Islet precursor cell (in vitro differentiated cells): ENCODE data around the gene TNFRSF25.
"Not testable (repeated sequence)": the region's sequence is repeated elsewhere in the genome, so short reads cannot be mapped to it uniquely, and the experiment has no call there.

Source experiments
- DNase-seq: peaks from one replicate; pipeline ENCODE4 v3.0.0-alpha.2; 2018

TNFRSF25 gene

DNA sequence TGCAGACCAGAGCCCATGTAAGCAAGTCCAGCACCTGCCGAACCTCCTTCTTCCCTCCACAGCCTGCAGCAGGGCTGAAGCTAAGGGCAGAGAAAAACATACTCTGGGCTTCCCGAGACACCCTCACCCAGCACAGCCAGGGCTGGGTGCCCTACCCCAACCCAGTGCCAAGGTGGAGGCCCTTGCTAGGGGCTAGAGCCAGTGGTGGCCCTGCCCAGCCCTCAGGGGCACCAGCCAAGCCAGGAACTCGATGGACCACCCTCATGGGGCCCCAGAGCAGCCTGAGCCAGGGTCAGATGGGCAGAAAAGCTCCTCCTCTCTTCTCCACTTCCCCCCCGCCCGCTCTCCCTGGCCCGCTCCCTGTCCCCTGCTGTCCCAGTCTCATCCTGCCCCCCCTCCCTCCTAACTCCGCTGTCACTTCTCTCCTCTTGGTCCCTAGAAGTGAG lies 15.9 kb downstream of the TNFRSF25 start:
- no peak for DNase-seq

DNA sequence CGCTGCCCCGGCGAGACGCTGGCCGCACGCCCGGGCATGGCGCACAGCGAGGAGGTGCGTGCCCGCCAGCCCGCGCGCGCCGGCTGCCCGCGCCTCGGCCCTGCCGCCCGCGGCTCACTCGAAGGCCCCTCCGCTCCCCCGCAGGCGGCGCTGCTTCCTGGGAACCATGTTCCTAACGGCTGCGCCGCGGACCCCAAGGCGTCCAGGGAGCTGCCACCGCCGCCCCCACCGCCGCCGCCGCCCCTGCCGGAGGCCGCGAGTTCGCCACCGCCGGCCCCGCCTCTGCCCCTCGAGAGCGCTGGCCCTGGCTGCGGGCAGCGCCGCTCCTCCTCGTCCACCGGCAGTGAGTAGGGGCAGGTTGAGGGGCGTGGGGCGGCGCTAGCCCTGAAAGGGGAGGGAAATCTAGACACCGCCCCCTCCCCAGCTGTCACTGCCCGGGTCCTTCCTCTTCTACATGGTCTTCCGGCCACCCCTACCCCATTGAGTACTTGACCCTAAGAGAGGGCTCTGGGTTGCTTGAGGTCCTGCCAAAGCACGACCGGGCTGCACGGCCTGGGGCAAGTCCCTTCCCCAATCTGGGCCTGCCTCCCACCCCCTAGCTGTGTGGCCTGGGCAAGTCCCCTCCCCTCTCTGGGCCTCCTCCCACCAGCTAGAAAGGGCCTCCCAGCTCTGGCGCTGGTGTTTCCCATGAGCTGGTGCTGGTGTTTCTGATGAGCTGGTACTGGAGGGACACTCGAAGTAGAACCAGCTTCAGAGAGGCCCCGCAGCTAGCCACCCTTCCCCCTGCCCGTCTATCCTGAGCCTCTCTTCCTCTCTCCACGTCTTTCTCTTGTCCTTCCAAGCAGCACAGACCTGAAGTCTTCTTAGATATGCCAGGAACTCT lies 17.0 kb downstream of the TNFRSF25 start:
- DNase-seq, result peak; percentile 79

GRCh38 chr1:6447818-6448748 lies 17.9 kb downstream of the TNFRSF25 start:
- peak; percentile 88 for DNase-seq

- peak; percentile 81 for DNase-seq
These were observed 18.8 kb downstream of the TNFRSF25 start for GRCh38 chr1:6447016-6447817.

- no peak for DNase-seq
These were observed 19.3 kb downstream of the TNFRSF25 start for GRCh38 chr1:6446665-6447015.

GRCh38 chr1:6445929-6446328 lies 20.0 kb downstream of the TNFRSF25 start:
- DNase-seq, result not testable (repeated sequence)

DNA sequence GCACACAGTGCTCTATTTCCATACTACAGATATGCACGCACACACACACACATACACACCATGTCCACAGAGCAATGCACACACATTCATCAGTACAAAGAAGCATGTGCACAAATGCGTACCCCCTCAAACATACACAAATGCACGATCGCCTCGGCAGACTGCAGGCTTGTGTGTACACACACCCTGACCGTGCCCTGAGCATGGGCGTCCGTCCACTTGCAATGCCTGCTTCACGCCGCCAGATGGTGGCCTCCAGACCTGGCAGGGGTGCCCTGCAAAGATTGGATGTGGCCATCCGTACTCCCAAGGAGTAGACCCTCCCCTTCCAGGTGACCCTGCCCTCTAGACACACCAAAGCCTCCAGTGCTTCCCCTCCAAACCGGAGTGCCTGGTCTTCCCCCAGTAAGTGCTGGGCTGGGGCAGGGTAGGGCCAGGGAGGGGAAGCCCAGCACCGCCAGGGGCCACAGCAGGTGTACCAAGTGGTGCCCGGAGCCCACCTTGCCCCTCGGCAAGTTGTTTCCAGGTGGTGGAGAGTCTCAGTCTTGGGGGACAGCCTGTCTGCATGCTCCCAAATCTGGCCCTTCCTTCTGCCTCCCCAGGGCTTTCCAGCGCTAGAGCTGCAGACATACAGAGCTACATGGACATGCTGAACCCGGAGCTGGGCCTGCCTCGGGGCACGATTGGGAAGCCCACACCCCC lies 20.8 kb downstream of the TNFRSF25 start:
- DNase-seq, result peak; percentile 88

- DNase-seq, result no peak
These were observed 21.6 kb downstream of the TNFRSF25 start for GRCh38 chr1:6444377-6444776.

GRCh38 chr1:6443339-6444115 lies 22.4 kb downstream of the TNFRSF25 start:
- no peak for DNase-seq

DNA sequence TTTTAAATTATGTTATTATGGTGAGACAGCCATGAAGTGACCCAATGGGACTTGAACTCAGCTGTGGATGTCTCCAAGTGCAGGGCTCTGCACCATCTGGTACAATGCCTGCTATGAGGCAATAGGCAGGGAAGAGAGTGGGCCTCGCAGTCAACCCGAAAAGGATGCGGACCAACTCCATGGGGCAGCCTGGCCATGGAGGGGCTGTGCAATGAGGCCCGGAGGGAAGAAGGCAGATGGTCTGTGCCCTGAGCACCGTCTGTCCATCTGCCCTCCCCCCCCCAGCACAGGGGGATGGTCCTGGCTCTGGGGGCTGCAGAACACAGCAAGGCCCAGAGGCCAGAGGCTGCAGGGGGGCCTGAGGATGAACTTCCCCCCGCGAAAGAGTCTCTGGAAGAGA lies 24.4 kb downstream of the TNFRSF25 start:
- DNase-seq, result no peak

- peak; percentile 90 for DNase-seq
These were observed 25.5 kb downstream of the TNFRSF25 start for GRCh38 chr1:6440198-6441126.

GRCh38 chr1:6438047-6438525 lies 27.9 kb downstream of the TNFRSF25 start:
- DNase-seq, result peak; percentile 94

- not testable (repeated sequence) for DNase-seq
These were observed 28.8 kb downstream of the TNFRSF25 start for GRCh38 chr1:6437012-6437700.

GRCh38 chr1:6436277-6436676 lies 29.7 kb downstream of the TNFRSF25 start:
- DNase-seq, result not testable (repeated sequence)

- DNase-seq, result no peak
These were observed 30.4 kb downstream of the TNFRSF25 start for GRCh38 chr1:6435547-6435946.

DNA sequence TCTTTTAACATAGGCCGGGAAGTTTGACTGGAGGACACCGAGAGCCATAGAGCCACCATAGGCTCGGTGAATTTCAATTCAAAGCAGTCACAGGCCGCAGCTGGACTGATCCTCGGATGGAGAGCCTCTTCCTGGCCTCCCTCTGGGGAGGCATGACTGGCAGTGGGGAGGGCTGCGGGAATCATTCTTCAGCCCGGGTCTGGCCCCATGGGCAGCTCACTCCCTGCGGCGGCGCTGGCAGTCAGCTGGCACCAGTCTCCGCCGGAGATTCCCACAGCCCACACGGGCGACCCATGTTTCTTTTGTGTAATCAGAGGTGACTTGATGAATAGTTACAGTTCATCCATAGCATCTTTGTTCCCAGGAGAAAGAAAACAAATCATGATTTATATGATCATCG lies 30.8 kb downstream of the TNFRSF25 start:
- DNase-seq, result no peak

DNA sequence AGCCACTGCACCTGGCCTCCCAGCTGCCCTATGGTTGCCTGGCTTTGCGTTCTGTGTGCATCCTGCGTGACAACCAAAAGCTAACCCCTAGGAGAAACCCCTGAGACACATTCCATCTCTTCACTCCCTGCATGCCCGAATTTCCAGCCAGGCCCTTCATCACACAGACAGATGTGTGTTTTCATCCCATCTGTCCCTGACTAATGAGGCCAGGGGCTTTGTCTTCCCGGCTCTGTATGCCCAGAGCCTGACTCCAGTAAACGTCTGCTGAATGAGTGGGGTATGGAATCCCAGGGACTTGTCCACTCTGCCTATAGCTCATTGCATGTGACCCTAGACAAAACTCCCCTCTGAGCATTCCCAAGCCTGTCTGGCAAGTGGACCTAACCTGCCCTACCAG lies 31.8 kb downstream of the TNFRSF25 start:
- DNase-seq, result peak; percentile 61

DNA sequence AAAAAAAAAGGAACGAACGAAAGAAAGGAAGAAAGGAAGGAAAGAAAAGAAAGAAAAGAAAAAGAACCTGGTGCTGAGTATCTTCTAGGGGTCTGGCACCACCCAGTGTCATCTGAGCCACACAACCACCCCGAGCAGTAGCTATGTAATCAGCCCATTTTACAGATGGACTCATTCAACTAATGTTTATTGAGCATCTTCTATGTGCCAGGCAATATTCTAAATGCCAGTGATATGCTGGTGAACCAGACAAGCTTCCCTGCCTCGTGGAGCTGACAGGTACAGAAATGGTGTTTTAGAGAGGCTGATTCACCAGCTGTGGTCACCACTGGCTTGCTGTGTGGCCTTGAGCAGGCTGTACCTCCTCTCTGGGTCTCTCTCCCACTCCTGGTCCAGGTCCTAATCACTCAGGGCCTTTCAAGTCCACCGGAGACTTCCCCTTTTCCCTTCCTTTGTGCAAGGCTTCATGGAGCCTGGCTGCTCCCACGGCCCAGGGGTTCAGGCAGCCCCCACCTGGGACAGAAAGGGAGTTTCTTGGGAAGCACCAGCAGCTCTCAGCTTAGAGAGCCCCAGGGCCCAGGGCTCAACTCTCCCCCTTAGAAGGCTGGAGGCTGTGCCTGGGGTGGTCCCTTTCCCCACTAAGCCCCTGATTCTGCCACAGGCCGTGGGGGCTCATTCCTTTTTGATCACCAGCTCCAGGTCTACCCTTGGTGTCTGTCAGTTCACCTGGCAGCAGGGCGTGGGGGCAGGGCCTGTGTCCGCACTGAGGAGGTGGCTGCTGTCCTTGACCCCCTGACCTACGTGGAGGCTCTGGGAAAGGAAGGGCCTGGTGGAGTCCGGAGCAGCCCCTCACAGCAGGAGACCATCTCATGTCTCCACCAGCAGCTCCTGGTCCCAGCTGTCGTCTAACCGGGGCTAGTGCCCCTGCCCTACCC lies 34.1 kb downstream of the TNFRSF25 start:
- DNase-seq, result not testable (repeated sequence)
